Tibial artery (tissue), 4 donors: Measurements from ENCODE around the gene IPCEF1.

Experiments used
- DNase-seq, 2 donors: peaks; one replicate each; pipeline ENCODE4 v3.0.0-alpha.2; 2019
- H3K27ac ChIP-seq, 2 donors: fragments of 200-600 bp; sonication (generic) in 1 of 2; 1 replicate in 1 of 2; 2 replicates in 1 of 2; pipeline ENCODE4 v1.5.1; 2018 to 2019; ENCODE audit warnings: mild to moderate bottlenecking in 1 of 2
- H3K27me3 ChIP-seq, 2 donors: fragments of 200-600 bp; sonication (generic) in 1 of 2; one replicate each; pipeline versions ENCODE4 v1.5.1 to v1.6.0; 2016 to 2019
- H3K36me3 ChIP-seq, 3 donors: fragments of 200-600 bp; sonication (generic) in 2 of 3; one replicate each; pipeline ENCODE4 v1.5.1; 2016 to 2019; ENCODE audit warnings: mild to moderate bottlenecking in 2 of 3
- H3K4me1 ChIP-seq, 4 donors: fragments of 200-600 bp; sonication (generic) in 2 of 4; 1 replicate in 3 of 4; 2 replicates in 1 of 4; pipeline ENCODE4 v1.5.1; 2016 to 2019
- H3K4me3 ChIP-seq, 2 donors: fragments of 200-600 bp; sonication (generic) in 1 of 2; 1 replicate in 1 of 2; 2 replicates in 1 of 2; pipeline ENCODE4 v1.5.1; 2018 to 2019; ENCODE audit warnings: mild to moderate bottlenecking in 2 of 2
- H3K9me3 ChIP-seq, 3 donors: fragments of 200-600 bp; sonication (generic) in 1 of 3; one replicate each; pipeline ENCODE4 v1.5.1; 2016 to 2019
- intact Hi-C: fragments of 100-400 bp; cut with DNase I; formaldehyde crosslinking; loops from one replicate; pipeline ENCODE4 v1.15.0; 2023; ENCODE audit warnings: low total_unique reads
- TF ChIP-seq, protein P1 (sequence below), 2 experiments: fragments of 200-600 bp in 1 of 2; fragments of 450-650 bp in 1 of 2; IDR thresholded peaks; one replicate each; pipeline ENCODE4 v1.5.1; 2017 to 2019; ENCODE audit warnings: antibody characterized with exemption in 2 of 2, mild to moderate bottlenecking in 1 of 2, moderate library complexity in 1 of 2

The IPCEF1 gene

DNA sequence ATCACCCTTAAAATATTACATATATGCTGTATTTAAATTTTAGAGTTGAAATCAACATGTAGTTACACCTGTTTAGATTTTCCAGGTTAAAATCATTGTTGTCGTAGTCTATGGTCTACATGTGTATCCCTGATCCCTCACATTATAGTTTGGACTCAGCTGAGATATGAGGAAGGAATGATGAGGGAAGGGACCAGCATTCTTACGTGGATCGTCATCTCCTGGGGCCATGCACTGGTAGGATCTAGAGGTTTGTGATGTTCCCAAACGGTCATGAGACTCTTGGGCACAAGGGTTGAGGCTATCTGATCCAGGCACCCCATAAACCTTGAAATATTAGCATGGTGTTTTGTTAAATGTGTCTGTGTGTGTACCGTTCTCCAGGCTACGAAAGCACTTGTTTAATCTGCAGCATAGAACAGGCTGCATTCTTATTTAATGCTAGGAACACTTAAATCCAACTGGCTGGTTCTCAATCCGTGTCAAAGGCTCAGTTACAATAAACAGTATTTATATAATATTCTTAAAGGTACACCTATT is 55.4 kb downstream of the IPCEF1 start:
- TF ChIP-seq, protein P1, sequence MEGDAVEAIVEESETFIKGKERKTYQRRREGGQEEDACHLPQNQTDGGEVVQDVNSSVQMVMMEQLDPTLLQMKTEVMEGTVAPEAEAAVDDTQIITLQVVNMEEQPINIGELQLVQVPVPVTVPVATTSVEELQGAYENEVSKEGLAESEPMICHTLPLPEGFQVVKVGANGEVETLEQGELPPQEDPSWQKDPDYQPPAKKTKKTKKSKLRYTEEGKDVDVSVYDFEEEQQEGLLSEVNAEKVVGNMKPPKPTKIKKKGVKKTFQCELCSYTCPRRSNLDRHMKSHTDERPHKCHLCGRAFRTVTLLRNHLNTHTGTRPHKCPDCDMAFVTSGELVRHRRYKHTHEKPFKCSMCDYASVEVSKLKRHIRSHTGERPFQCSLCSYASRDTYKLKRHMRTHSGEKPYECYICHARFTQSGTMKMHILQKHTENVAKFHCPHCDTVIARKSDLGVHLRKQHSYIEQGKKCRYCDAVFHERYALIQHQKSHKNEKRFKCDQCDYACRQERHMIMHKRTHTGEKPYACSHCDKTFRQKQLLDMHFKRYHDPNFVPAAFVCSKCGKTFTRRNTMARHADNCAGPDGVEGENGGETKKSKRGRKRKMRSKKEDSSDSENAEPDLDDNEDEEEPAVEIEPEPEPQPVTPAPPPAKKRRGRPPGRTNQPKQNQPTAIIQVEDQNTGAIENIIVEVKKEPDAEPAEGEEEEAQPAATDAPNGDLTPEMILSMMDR (IDR thresholded peaks at IDR 0.05), result no peak
- H3K27ac ChIP-seq, result no peak overlapping the region
- no peak overlapping the region for H3K4me3 ChIP-seq

DNA sequence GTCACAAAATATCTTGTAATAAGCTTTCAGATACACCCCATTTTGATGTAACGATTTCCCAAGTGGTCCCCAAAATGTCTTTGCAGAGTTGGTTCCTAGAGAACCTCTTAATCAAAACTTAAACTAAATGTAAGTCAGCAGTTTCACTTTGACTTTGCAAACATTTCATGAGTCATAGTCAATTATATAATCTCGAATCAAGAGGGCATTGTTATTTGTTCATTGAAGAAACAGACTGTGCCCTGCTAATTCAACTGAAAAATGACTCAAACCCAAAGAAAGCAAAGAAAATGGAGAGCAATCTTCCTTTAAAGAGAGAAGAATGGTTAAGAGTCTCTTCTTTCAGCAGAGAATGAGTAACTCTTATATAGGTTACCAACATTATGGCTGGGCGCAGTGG is 58.3 kb downstream of the IPCEF1 start:
- no peak for DNase-seq
- TF ChIP-seq, protein P1 (IDR thresholded peaks at IDR 0.05), result no peak
- Histone ChIP-seq H3K4me3 (no peak overlapping the region), H3K4me1 (peaks cover 0 to 13% (median 8%) of the 10 kb centered on the region in 4 donors), H3K9me3 (no peaks in the 10 kb centered on the region), H3K27me3 (no peaks in the 10 kb centered on the region), H3K36me3 (no peaks in the 10 kb centered on the region), H3K27ac (no peak overlapping the region)
- intact Hi-C loops, result no loop called here

More for the DNA sequence above, 55.4 kb downstream of the IPCEF1 start:
- no peaks in the 10 kb centered on the region for H3K36me3 ChIP-seq
- H3K27me3 ChIP-seq, result no peaks in the 10 kb centered on the region
- no peaks in the 10 kb centered on the region for H3K9me3 ChIP-seq
- peaks cover 0 to 13% (median 8%) of the 10 kb centered on the region in 4 donors for H3K4me1 ChIP-seq
- no peak for DNase-seq
- intact Hi-C loops, result no loop called here

DNA sequence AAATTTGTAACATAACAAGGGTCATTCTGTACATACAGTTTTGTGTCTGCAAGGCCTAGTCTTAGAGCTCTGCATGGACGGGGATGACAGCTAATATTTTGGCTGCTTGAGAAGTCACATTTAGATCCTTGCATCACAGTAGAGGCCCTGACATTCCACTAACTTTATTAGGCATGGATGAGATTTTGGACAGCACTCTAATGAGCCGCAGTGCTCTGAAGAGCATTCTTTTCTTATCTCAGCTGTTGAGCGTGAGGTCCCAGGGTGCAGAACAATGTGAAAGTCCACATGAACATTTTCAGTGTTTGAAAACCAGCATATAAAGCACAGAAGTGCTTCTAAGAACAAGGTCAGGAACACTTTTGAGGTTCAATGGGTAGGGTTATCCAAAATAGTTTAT is 58.9 kb downstream of the IPCEF1 start:
- H3K27ac ChIP-seq, result no peak overlapping the region
- H3K4me3 ChIP-seq, result no peak overlapping the region
- intact Hi-C loops, result no loop called here
- TF ChIP-seq, protein P1 (IDR thresholded peaks at IDR 0.05), result no peak
- no peaks in the 10 kb centered on the region for H3K9me3 ChIP-seq
- DNase-seq, result no peak
- no peaks in the 10 kb centered on the region for H3K27me3 ChIP-seq
- H3K36me3 ChIP-seq, result no peaks in the 10 kb centered on the region
- peaks cover 0 to 13% (median 8%) of the 10 kb centered on the region in 4 donors for H3K4me1 ChIP-seq

DNA sequence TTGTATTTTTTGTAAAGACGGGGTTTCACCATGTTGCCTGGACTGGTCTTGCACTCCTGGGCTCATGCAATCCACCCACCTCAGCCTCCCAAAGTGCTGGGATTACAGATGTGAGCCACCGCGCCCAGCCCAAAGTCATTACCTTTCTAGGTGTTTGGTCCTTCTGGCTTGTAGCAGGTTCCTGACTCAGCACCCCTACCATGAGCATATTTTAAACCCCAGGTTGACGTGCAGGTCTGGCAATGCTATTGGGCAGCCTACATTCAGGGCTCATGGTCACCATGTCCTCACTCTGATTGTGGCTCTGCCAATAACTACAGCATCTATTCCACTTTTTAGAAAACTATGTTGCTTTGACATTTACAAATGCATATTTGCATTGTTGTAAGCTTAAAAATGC is 59.4 kb downstream of the IPCEF1 start:
- Histone ChIP-seq H3K4me3 (no peak overlapping the region), H3K27ac (no peak overlapping the region), H3K36me3 (no peaks in the 10 kb centered on the region), H3K9me3 (no peaks in the 10 kb centered on the region), H3K27me3 (no peaks in the 10 kb centered on the region), H3K4me1 (peaks cover 0 to 13% (median 8%) of the 10 kb centered on the region in 4 donors)
- TF ChIP-seq, protein P1 (IDR thresholded peaks at IDR 0.05), result no peak
- DNase-seq, result no peak
- intact Hi-C loops, result no loop called here

DNA sequence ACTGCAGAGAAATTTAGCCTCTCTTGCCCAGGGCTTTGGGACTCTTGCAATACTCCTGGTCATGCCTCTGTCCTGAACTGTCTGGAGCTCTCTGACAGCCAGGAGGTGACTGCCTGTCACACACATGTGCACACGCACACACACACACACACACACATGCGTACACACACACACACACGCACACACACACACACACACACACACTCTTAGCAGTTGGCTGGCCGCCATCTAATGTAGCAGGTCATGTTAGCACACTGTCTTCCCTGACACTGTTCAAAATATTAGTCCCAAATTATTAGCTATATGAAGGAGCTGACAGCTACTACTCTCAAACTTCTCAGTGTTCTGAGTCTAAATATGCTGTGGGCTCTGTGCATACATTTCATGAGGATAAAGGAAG is 60.9 kb downstream of the IPCEF1 start:
- Histone ChIP-seq H3K27ac (no peak overlapping the region), H3K4me1 (peaks cover 0 to 13% (median 8%) of the 10 kb centered on the region in 4 donors), H3K36me3 (no peaks in the 10 kb centered on the region), H3K9me3 (no peaks in the 10 kb centered on the region), H3K27me3 (no peaks in the 10 kb centered on the region), H3K4me3 (no peak overlapping the region)
- intact Hi-C loops, result no loop called here
- DNase-seq, result no peak
- TF ChIP-seq, protein P1 (IDR thresholded peaks at IDR 0.05), result no peak
